ENCODE data around the gene TSPAN9. TPM values are rescaled to one million over a fixed set of nuclear protein-coding genes. Genes with fewer than 3 reads are reported as not detected.

Gene TSPAN9
- total and polyA plus RNA-seq, 4 donors, result 17.4 to 62.9 (median 34.2) TPM

GRCh38 chr12:3204143-3204542 lies 127.0 kb downstream of the TSPAN9 start:
- H3K4me1 ChIP-seq (ENCODE audit: control insufficient read depth in 4 of 4, insufficient read depth in 4 of 4, low read length in 3 of 4), result peaks cover 0 to 19% (median 2%) of the 10 kb centered on the region in 4 donors
- H3K9me3 ChIP-seq (ENCODE audit: control insufficient read depth in 4 of 4, low read length in 3 of 4), result no peaks in the 10 kb centered on the region
- 93% methylated on average over 10 of the region's 10 CpGs for WGBS
- DNase-seq (ENCODE audit: low spot score), result no peak
- H3K9ac ChIP-seq (ENCODE audit: low read depth in 1 of 2, low read length in 2 of 2), result no peak overlapping the region
- H3K27me3 ChIP-seq (ENCODE audit: control insufficient read depth in 4 of 4, insufficient read depth in 4 of 4, low read length in 3 of 4), result no peaks in the 10 kb centered on the region
- H3K36me3 ChIP-seq (ENCODE audit: control insufficient read depth in 4 of 4, insufficient read depth in 3 of 4, low read depth in 1 of 4, low read length in 3 of 4), result peaks cover 0 to 11% (median 3%) of the 10 kb centered on the region in 4 donors
- H3K4me3 ChIP-seq (ENCODE audit: low read depth in 1 of 3, low read length in 3 of 3), result no peak overlapping the region
- TF ChIP-seq YY1 (IDR thresholded peaks at IDR 0.05) (no peak), ATF3 (IDR thresholded peaks at IDR 0.05) (no peak), GABPA (IDR thresholded peaks at IDR 0.05 in 1 of 2, conservative IDR thresholded peaks at IDR 0.05 in 1 of 2) (no peak), REST (IDR thresholded peaks at IDR 0.05) (no peak), JUND (IDR thresholded peaks at IDR 0.05) (no peak), EGR1 (IDR thresholded peaks at IDR 0.05; ENCODE audit: low read depth in 2 of 2) (no peak), SP1 (IDR thresholded peaks at IDR 0.05) (no peak), FOXA2 (IDR thresholded peaks at IDR 0.05) (no peak)
- no peak overlapping the region for H3K27ac ChIP-seq (ENCODE audit: low read depth in 1 of 2, low read length in 2 of 2)

GRCh38 chr12:3204730-3205531 lies 127.8 kb downstream of the TSPAN9 start:
- no peaks in the 10 kb centered on the region for H3K9me3 ChIP-seq (ENCODE audit: control insufficient read depth in 4 of 4, low read length in 3 of 4)
- no peaks in the 10 kb centered on the region for H3K27me3 ChIP-seq (ENCODE audit: control insufficient read depth in 4 of 4, insufficient read depth in 4 of 4, low read length in 3 of 4)
- H3K4me1 ChIP-seq (ENCODE audit: control insufficient read depth in 4 of 4, insufficient read depth in 4 of 4, low read length in 3 of 4), result peaks cover 0 to 11% (median 2%) of the 10 kb centered on the region in 4 donors
- H3K27ac ChIP-seq (ENCODE audit: low read depth in 1 of 2, low read length in 2 of 2), result no peak overlapping the region
- H3K4me3 ChIP-seq (ENCODE audit: low read depth in 1 of 3, low read length in 3 of 3), result no peak overlapping the region
- peaks cover 0 to 11% (median 3%) of the 10 kb centered on the region in 4 donors for H3K36me3 ChIP-seq (ENCODE audit: control insufficient read depth in 4 of 4, insufficient read depth in 3 of 4, low read depth in 1 of 4, low read length in 3 of 4)
- DNase-seq (ENCODE audit: low spot score), result no peak
- WGBS, result 86% methylated on average over 16 of the region's 16 CpGs
- TF ChIP-seq RXRA (IDR thresholded peaks at IDR 0.05), result no peak
- TF ChIP-seq FOXA1 (IDR thresholded peaks at IDR 0.05), result no peak
- TF ChIP-seq REST (IDR thresholded peaks at IDR 0.05), result no peak
- TF ChIP-seq TAF1 (conservative IDR thresholded peaks at IDR 0.05), result no peak
- no peak for TF ChIP-seq YY1 (IDR thresholded peaks at IDR 0.05)
- TF ChIP-seq GABPA (IDR thresholded peaks at IDR 0.05 in 1 of 2, conservative IDR thresholded peaks at IDR 0.05 in 1 of 2), result no peak
- TF ChIP-seq NR2F2 (IDR thresholded peaks at IDR 0.05), result no peak
- TF ChIP-seq RAD21 (IDR thresholded peaks at IDR 0.05), result no peak
- no peak for TF ChIP-seq ZBTB33 (IDR thresholded peaks at IDR 0.05)
- TF ChIP-seq HNF4G (IDR thresholded peaks at IDR 0.05), result no peak
- no peak for TF ChIP-seq CTCF (IDR thresholded peaks at IDR 0.05; ENCODE audit: low read depth, low read length, missing input control)
- TF ChIP-seq MAX (IDR thresholded peaks at IDR 0.05), result no peak
- TF ChIP-seq SP1 (IDR thresholded peaks at IDR 0.05), result no peak
- no peak for TF ChIP-seq FOXA2 (IDR thresholded peaks at IDR 0.05)
- TF ChIP-seq ATF3 (IDR thresholded peaks at IDR 0.05), result no peak
- no peak for TF ChIP-seq HNF4A (conservative IDR thresholded peaks at IDR 0.05)
- TF ChIP-seq JUND (IDR thresholded peaks at IDR 0.05), result no peak
- no peak for TF ChIP-seq EGR1 (IDR thresholded peaks at IDR 0.05; ENCODE audit: low read depth in 2 of 2)
- no peak overlapping the region for H3K9ac ChIP-seq (ENCODE audit: low read depth in 1 of 2, low read length in 2 of 2)

All from liver (tissue), 9 donors.